Progenitor cell of endocrine pancreas (in vitro differentiated cells): ENCODE measurements around the gene XPO1. TPM values are rescaled to one million over a fixed set of nuclear protein-coding genes. Genes with fewer than 3 reads are reported as not detected.
"Not testable (repeated sequence)": the region's sequence is repeated elsewhere in the genome, so short reads cannot be mapped to it uniquely, and the experiment has no call there.

Experiments
- DNase-seq: peaks from one replicate; pipeline ENCODE4 v3.0.0; 2021; ENCODE audit warnings: low spot score; ENCODE audit not compliant: unreplicated experiment
- H3K27ac Mint-ChIP-seq: 2 replicates; pipeline ENCODE4 v1.8.0; 2021; ENCODE audit warnings: mild to moderate bottlenecking, moderate library complexity, mixed read lengths
- H3K27me3 Mint-ChIP-seq: 2 replicates; pipeline ENCODE4 v1.8.0; 2021; ENCODE audit warnings: mixed read lengths
- H3K36me3 Mint-ChIP-seq: 2 replicates; pipeline ENCODE4 v1.8.0; 2022; ENCODE audit warnings: mixed read lengths; ENCODE audit not compliant: insufficient read depth
- H3K4me1 Mint-ChIP-seq: 2 replicates; pipeline ENCODE4 v1.8.0; 2021; ENCODE audit warnings: low read depth, mixed read lengths
- H3K4me3 Mint-ChIP-seq: 2 replicates; pipeline ENCODE4 v1.8.0; 2021; ENCODE audit warnings: low read depth, mild to moderate bottlenecking, moderate library complexity, mixed read lengths
- H3K9me3 Mint-ChIP-seq: 2 replicates; pipeline ENCODE4 v1.8.0; 2021; ENCODE audit warnings: low read depth, mixed read lengths
- CTCF ChIP-seq: fragments of 200-600 bp; sonication (generic); IDR thresholded peaks from one replicate; pipeline ENCODE4 v1.5.0; 2021; ENCODE audit warnings: antibody characterized with exemption, mild to moderate bottlenecking; ENCODE audit not compliant: unreplicated experiment
- total RNA-seq: library from RNA; stranded (reverse); gene quantifications from 2 replicates; pipeline ENCODE4 v1.2.1, GENCODE V29; 2021

The XPO1 gene
- total RNA-seq, 1 donor from 2014 or later = 236 TPM

- Mint-ChIP-seq H3K36me3 (peaks cover 30% of the 10 kb centered on the region), H3K9me3 (no peaks in the 10 kb centered on the region), H3K4me3 (no peak overlapping the region), H3K27ac (peak overlapping the region; percentile 12), H3K27me3 (no peaks in the 10 kb centered on the region), H3K4me1 (no peaks in the 10 kb centered on the region)
- TF ChIP-seq CTCF = no peak
- DNase-seq = no peak
Measured at GRCh38 chr2:61492476-61492875, 45.7 kb downstream of the XPO1 start.

- Mint-ChIP-seq H3K27me3 (no peaks in the 10 kb centered on the region), H3K4me1 (no peaks in the 10 kb centered on the region), H3K4me3 (no peak overlapping the region), H3K9me3 (no peaks in the 10 kb centered on the region), H3K36me3 (peaks cover 42% of the 10 kb centered on the region), H3K27ac (no peak overlapping the region)
- no peak for DNase-seq
- no peak for TF ChIP-seq CTCF
Measured at GRCh38 chr2:61485281-61485680, 52.9 kb downstream of the XPO1 start.

GRCh38 chr2:61478086-61478485, 60.1 kb downstream of the XPO1 start:
- Mint-ChIP-seq H3K27me3 (no peaks in the 10 kb centered on the region), H3K36me3 (peaks cover 26% of the 10 kb centered on the region), H3K9me3 (no peaks in the 10 kb centered on the region), H3K4me3 (no peak overlapping the region), H3K27ac (no peak overlapping the region), H3K4me1 (no peaks in the 10 kb centered on the region)
- no peak for DNase-seq
- no peak for TF ChIP-seq CTCF

GRCh38 chr2:61476929-61477589, 61.1 kb downstream of the XPO1 start:
- Mint-ChIP-seq H3K27ac (peak overlapping the region; percentile 92), H3K36me3 (peaks cover 21% of the 10 kb centered on the region)
- H3K4me1 Mint-ChIP-seq, H3K4me3 Mint-ChIP-seq, DNase-seq, H3K9me3 Mint-ChIP-seq, H3K27me3 Mint-ChIP-seq: not testable (repeated sequence)

GRCh38 chr2:61471905-61472805, 66.0 kb downstream of the XPO1 start:
- H3K4me3 Mint-ChIP-seq = peak overlapping the region; percentile 95
- no peaks in the 10 kb centered on the region for H3K27me3 Mint-ChIP-seq
- H3K27ac Mint-ChIP-seq = peak overlapping the region; percentile 95
- TF ChIP-seq CTCF = no peak
- DNase-seq = no peak
- H3K4me1 Mint-ChIP-seq = peaks cover 16% of the 10 kb centered on the region
- H3K9me3 Mint-ChIP-seq = no peaks in the 10 kb centered on the region
- peaks cover 5% of the 10 kb centered on the region for H3K36me3 Mint-ChIP-seq
